Lung (tissue), 12 donors: ENCODE results near the gene RAB24. TPM values are rescaled to one million over a fixed set of nuclear protein-coding genes. Genes with fewer than 3 reads are reported as not detected.

Source experiments
- ATAC-seq: fragments of 200-7000 bp; cut with Tn5 transposase; one replicate; pipeline ENCODE4 v1.9.1; 2020; ENCODE audit warnings: moderate number of reproducible peaks; ENCODE audit not compliant: insufficient read depth, low FRiP score
- DNase-seq, 3 donors: peaks; one replicate each; pipeline ENCODE4 v3.0.0-alpha.2; 2013 to 2017
- H3K27ac ChIP-seq, 2 donors: one replicate each; pipeline ENCODE4 v1.5.1; 2013; ENCODE audit warnings: mild to moderate bottlenecking in 2 of 2, moderate library complexity in 2 of 2, control low read depth in 1 of 2, inconsistent platforms in 1 of 2, low read depth in 1 of 2, low read length in 1 of 2
- H3K27me3 ChIP-seq, 3 donors: one replicate each; pipeline ENCODE4 v1.5.1; 2013; ENCODE audit warnings: low read length in 2 of 3; ENCODE audit not compliant: control insufficient read depth in 3 of 3, insufficient read depth in 3 of 3
- H3K36me3 ChIP-seq, 4 donors: one replicate each; pipeline ENCODE4 v1.5.1; 2013; ENCODE audit warnings: low read length in 4 of 4, mild to moderate bottlenecking in 1 of 4, moderate library complexity in 1 of 4; ENCODE audit not compliant: control insufficient read depth in 4 of 4, insufficient read depth in 4 of 4
- H3K4me1 ChIP-seq, 5 donors: one replicate each; pipeline ENCODE4 v1.5.1; 2013; ENCODE audit warnings: low read length in 5 of 5, mild to moderate bottlenecking in 2 of 5, moderate library complexity in 1 of 5; ENCODE audit not compliant: control insufficient read depth in 5 of 5, insufficient read depth in 5 of 5
- H3K4me3 ChIP-seq: one replicate; pipeline ENCODE4 v1.5.1; 2013; ENCODE audit warnings: mild to moderate bottlenecking, control low read depth, moderate library complexity
- H3K9ac ChIP-seq, 2 donors: one replicate each; pipeline ENCODE4 v1.5.1; 2013; ENCODE audit warnings: low read length in 2 of 2, control low read depth in 1 of 2; ENCODE audit not compliant: insufficient read depth in 1 of 2
- H3K9me3 ChIP-seq, 4 donors: one replicate each; pipeline ENCODE4 v1.5.1; 2013; ENCODE audit warnings: low read length in 3 of 4, mild to moderate bottlenecking in 1 of 4, moderate library complexity in 1 of 4; ENCODE audit not compliant: control insufficient read depth in 4 of 4, insufficient read depth in 3 of 4
- CTCF ChIP-seq: IDR thresholded peaks from 2 replicates; pipeline ENCODE4 v1.5.1; 2012; ENCODE audit warnings: mild to moderate bottlenecking; ENCODE audit errors: control extremely low read depth, extremely low read depth
- WGBS, 2 donors: extraction: QIAGEN DNeasy Blood & Tissue Kit; methylation state at CpG; one replicate each; pipeline ENCODE4 v1.1.7; 2013; 5-methylcytosine and 5-hydroxymethylcytosine counted together
- polyA plus RNA-seq, 2 donors: library from polyadenylated mRNA; stranded (reverse); fragments of 200-250 nt; gene quantifications; one replicate each; pipeline ENCODE4 v1.2.1, GENCODE V29; 2013
- total RNA-seq, 2 donors: library from RNA; depleted of rRNA in 1 of 2; stranded (reverse); fragments of >200 nt in 1 of 2; gene quantifications; one replicate each; pipeline ENCODE4 v1.2.1, GENCODE V29; 2014 to 2021
- donor health status: control.
- donor health status: control.
- donor health status: Bipolar disorder and iron deficiency.
- donor health status: healthy.
- donor health status: DM: yes; HTN: yes; CAD: no.

Gene RAB24
- total and polyA plus RNA-seq, 4 donors = 25.9 to 76.6 (median 42.4) TPM

DNA sequence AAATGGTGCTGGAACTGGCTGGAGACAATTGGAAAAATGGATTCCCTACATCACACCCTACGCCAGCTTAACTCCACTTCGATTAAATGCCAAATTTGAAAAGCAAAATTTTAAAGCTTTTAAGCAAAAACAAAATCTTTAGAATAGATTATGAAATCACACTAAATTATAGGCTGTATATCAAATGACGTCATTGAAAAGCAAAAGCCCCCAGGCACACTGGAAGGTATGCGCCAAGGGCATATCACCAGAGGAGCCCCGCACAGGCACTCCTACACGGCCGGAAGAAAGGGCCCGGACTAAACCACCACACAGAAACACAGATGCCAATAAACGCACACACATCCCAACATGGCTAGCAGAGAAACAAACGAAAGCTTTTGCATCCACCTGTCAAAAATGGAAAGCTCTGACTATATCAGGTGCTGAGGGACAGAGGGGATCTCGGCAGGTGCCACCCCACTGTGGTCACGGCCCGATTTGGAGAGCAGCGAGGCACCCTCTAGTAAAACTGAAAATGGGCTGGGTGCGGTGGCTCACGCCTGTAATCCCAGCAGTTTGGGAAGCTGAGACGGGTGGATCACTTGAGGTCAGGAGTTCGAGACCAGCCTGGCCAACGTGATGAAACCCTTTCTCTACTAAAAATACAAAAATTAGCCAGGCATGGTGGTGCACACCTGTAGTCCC, 25.2 kb upstream of the RAB24 start:
- Histone ChIP-seq H3K4me1 (peaks cover 0 to 2% (median 0%) of the 10 kb centered on the region in 5 donors), H3K27ac (no peak overlapping the region), H3K4me3 (no peak overlapping the region), H3K36me3 (peaks cover 4 to 41% (median 7%) of the 10 kb centered on the region in 4 donors), H3K9ac (no peak overlapping the region), H3K9me3 (peaks cover 0 to 2% (median 0%) of the 10 kb centered on the region in 4 donors), H3K27me3 (no peaks in the 10 kb centered on the region)
- no peak for ATAC-seq
- no peak for TF ChIP-seq CTCF
- DNase-seq = no peak
- 95 to 96% methylated on average over 19 of the region's 19 CpGs for WGBS, 2 donors

DNA sequence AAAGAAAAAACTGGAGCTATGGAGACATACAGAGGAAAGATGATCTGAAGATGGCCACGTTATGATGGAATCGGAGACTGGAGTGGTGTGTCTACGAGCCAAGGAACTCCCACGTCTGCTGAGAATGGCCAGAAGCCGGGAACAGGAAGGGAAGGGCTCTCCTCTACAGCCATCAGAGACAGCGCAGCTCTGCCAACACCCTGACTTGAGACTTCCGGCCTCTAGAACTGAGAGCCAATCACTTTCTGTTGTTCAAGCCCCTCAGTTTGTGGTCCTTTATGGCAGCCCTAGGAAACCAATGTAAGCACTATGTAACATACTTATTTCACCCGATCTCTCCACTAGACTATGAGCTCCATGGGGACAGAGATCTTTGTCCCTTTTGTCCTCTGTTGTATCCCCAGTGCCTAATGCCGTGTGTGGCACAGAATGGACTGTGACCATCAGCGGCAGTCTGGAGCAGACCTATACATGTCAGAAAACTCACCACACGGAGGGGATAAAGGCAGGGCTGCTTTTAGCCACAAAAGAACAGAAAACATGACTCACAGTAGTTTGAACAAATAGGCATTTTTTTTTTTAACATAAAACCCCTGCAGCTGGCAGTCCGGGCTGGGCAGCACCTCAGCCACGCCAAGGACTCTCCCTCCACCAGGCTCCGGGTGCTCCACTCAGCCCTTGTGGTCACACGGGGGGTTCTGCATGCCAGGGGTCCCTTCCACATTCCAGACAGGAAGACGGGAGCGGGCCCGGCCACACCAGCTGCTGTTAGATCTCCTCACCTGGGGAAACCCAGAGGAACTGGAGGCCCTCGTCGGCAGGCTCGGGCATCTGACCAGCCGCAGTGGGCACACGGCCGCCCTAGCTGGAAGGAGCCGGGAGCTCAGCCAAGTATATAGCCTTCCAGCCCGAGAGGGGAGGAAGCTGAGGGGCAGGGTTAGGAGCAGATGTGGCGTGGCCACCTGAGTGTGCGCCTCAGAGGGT, 24.3 kb upstream of the RAB24 start:
- peak in 2 of 3 donors; percentile 10 to 55 for DNase-seq
- 74 to 79% methylated on average over 28 of the region's 28 CpGs for WGBS, 2 donors

GRCh38 chr5:177325868-177326381, 22.4 kb upstream of the RAB24 start:
- Histone ChIP-seq H3K9me3 (peaks cover 0 to 2% (median 0%) of the 10 kb centered on the region in 4 donors), H3K4me1 (peaks cover 0 to 2% (median 0%) of the 10 kb centered on the region in 5 donors), H3K4me3 (no peak overlapping the region), H3K36me3 (peaks cover 0 to 19% (median 0%) of the 10 kb centered on the region in 4 donors), H3K9ac (no peak overlapping the region), H3K27me3 (no peaks in the 10 kb centered on the region), H3K27ac (no peak overlapping the region)
- DNase-seq (no peak), ATAC-seq (no peak)
- 89 to 90% methylated on average over 1 of the region's 1 CpG for WGBS, 2 donors
- no peak for TF ChIP-seq CTCF

More for the DNA sequence above, 24.3 kb upstream of the RAB24 start:
- H3K4me3 ChIP-seq = no peak overlapping the region
- TF ChIP-seq CTCF = no peak
- H3K27me3 ChIP-seq = no peaks in the 10 kb centered on the region
- H3K9ac ChIP-seq = no peak overlapping the region
- peaks cover 0 to 2% (median 0%) of the 10 kb centered on the region in 4 donors for H3K9me3 ChIP-seq
- peaks cover 0 to 33% (median under 1%) of the 10 kb centered on the region in 4 donors for H3K36me3 ChIP-seq
- peaks cover 0 to 2% (median 0%) of the 10 kb centered on the region in 5 donors for H3K4me1 ChIP-seq
- H3K27ac ChIP-seq = peak overlapping the region; percentile 49 to 61
- ATAC-seq = peak; percentile 41
